NCI-H2081 (cell line): ENCODE measurements around the gene SELENOS.
A peak's percentile ranks its signal among the peaks of the same experiment; 100 is the strongest.

ENCODE experiments used
- DNase-seq, 2 experiments: peaks; one replicate each; lab custom pipeline; 2025; lab: John Stamatoyannopoulos, UW

SELENOS gene

DNA sequence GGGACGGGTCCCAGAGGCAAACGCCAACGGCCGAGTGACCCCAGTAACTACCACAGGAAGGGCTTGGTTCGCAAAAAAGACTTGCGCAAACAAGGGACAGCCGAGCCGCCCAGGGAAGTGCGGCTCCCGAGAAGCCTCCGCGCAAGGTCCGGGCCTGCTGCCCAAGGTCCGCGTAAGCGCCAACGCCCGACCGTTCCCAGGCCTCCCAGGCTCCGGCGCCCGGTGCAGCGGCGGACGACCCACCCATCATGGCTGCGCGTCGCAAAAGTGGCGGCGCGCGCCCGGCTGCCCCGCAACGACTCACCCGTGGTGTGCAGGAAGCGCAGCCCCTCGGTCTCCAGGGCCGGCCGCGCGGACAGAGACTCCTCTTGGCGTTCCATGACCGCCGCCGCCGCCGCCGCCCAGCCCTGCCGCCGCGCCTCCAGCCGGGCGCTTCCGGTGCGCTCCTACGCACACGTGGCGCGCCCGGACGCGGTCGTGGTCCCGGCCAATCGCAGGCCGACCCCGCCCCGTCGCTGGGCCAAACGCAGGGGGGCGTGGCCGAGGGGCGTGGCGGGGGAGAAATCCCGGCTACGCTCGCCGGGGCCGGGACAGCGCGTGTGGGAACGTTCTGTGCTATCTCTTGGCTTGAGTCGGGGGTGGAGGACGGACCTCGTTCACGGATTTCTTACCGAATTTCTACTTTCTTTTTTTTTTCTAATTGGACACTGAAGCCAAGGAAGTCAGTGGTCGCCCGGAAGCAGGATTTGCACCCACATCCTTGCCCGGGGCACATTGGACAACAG lies at the start of gene SELENOS:
TSS of gene SELENOS (minus strand) at position 448 of the 785 bp plus-strand sequence. CDS start at position 380, 68 bp downstream.
- peak; percentile 86 to 89 for DNase-seq

DNA sequence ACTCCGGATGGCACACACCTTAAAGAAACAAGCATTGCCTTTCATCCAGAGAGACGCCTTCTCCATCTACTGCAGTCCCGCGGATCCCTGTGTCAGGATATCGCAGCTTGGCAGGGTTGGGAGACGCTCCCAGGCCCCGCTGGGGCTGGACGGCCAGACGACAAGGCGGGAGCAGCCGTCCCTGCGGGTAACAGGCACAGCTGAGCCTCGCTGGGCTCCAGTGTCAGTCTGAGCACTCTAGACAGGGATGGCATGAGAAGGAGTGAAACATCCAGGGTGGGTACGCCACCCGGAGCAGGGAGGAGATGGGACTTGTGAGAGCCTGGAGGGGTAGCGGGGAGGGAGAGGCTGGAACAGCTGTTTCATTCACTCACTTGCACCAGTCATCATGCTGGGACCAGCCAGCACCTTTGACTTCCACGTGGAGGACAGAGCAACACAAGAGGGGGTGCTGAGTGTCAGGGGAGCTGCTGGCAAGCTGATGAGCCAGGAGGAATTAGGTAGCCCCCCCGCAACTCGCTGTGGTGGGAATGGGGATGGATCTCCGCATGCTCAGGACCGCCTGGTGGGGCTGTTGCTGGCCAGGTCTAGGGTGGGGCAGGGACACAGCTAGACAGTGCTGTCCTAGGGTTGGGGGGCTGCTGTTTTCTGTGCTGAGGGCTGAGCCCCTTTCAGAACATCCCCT lies 49.3 kb upstream of the SELENOS start:
- no peak for DNase-seq

DNA sequence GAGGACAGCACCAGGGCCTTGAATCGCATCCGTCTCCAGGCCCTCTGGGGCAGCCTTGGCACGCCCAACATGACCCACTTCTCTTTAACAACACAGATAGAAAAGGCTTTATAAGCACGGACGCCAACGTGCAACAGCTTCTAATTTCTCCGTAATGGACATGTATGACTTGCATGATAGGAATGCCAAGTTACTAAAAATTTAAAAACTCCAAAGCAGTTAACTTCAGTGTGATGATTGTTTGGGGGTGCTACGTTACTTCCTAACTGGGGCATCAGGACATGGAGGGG lies 48.7 kb upstream of the SELENOS start:
- DNase-seq, result no peak

DNA sequence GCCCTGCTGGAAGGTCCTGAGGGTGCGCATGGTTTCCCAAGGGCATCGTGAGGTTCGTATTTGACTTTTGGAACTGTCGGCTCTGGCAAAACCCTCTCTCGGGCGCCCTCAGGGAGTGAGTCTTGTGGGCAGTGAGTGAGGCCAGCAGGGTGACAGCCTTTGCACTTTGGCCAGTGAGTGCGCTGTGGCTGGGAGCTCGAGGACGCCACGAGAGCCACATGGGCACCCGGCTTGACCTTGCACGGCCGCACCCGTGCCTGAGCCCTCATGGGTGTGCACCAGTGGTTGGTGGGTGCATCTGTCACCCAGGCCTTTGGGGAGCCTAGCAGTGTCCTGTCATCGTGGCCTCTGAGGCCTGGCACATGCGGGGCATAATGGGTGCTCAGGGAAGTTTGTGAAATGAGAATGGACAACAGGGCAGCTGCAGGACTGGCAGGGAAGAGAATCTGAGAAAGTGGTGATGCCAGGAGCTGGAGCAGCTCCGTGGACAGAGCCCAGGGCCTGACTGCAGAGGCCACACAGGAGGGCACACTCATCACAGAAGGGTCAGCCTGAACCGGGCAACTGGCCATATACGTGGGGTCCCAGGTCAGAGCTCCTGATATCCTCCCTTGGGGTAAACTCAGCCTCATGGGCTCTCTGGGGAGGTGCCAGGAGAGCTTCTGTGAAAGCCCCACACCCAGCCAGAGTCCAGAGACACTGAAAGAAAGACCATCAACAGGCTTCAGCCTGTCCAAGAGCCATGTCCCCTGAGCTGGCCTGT lies 48.2 kb upstream of the SELENOS start:
- DNase-seq, result no peak

DNA sequence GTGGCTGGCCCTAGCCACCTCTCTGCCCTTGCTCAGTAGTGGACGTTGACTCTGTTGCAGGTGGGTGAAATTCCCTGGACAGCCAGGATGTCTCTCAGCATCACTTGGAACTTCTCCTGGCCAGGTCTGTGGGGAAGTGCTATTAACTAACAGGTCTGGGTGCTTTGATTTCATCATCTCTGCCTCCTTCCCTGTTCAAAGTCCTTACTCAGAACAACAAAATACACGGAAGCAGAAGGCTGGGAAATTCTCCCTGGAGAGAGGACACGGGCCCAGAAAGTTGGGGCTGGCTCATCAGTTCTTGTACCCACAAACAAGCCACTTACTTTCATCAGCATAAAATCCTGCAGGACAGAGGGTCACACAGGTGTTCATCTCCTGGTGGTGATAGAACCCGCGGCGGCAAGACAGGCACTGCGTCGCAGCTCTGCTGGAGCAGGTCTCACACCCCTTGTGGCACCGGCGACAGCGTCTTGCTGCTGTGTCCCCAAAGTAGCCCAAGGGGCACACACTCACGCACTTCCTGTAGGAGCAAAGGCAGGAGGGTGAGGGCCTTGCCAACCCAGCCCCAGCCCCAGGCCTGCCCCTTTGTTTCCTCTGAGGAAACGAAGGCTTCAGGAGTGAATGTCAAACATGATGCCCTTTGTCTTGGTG lies 47.4 kb upstream of the SELENOS start:
- no peak for DNase-seq

DNA sequence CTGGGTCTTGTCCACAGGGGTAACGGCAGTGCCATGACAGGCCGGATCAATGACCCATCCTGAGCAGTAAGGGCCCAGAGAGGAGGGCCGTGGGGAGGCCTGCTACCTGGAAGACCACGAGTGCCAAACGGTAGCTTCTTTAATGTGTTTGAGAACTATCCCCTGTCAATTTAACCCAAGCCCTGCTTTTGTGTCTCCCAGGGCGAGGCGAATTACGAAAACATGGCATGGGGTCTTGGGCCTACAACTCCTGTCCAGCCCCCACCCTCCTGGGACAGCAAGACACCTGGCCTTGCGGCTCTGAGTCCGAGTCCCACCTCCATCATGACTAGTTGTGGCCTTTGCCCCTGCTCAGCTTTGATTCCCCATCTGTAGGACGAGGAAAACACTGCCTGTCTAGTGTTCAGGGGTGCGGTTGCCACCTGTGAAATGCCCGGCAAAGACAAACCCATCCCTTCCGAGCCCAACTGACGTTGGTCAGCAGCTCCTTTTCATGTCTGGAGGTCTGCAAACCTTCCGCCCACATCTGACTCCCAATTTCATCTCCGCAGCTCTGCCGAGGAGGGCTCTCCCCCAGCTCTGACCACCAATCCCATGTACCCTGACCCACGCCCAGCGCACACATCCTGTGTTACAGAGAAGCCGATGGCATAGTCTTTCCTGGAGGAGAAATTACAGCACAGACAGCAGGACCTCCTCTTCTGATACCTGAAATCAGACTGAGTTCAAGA lies 46.7 kb upstream of the SELENOS start:
- no peak for DNase-seq

DNA sequence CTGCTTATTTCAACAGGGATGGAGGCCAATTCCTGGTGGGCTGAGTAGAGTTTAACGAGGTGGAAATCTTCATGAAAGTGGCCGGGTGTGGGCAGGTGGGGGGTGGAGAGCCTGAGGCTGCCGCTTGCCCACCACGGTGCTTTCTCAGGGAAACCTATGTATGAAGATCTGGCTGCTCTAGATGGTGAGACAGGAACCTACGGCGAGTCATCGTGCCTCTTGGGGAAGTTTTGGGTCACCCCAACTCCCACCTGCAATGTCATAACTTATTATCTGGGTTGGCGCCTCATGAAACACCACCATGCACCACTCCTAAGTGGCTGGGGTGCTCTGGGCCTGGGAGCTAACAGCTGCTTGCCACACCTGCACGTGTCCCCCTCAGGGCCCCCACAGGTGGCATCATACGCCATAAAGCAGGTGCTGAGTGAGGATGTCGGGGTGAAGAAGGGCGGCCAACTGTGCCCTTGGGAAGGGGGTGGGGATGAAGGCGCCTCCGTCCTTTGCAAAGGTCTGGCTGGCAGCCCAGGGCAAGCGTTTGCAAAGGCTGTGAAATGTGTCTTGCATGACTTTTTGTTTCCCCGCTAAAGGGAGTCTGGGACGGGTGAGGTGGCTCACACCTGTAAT lies 45.7 kb upstream of the SELENOS start:
- DNase-seq, result no peak

DNA sequence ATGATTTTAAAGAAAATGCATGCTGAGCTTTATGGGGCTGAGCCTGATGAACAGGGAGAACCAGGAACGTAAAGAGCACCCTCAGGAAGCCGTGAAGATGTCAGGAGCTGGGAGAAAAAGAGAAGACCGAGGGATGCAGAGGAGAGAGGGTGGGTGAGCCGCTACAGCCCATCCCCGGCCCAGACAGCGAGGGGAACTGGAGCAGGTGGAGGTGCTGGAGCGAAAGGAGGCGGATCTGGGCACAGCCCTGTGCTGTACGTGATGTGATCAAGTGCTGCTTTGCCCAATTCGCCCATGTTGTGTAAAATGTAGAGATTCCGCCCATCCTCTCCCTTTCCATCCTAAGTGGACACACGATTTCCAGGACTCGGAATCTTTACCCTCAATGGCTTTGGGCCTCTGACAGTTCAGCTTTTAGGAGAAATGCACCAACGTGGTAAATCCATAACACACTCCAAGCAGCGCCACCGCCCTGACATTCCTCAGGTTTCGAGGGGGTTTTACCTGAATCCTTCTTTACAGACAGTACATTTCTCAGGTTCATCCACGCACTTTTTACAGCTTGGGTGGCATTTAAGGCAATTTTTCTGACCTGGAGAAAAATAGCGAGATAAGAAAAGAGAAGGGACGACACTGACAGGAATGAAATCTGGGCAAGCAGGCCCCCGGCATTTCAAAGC lies 44.9 kb upstream of the SELENOS start:
- DNase-seq, result no peak

DNA sequence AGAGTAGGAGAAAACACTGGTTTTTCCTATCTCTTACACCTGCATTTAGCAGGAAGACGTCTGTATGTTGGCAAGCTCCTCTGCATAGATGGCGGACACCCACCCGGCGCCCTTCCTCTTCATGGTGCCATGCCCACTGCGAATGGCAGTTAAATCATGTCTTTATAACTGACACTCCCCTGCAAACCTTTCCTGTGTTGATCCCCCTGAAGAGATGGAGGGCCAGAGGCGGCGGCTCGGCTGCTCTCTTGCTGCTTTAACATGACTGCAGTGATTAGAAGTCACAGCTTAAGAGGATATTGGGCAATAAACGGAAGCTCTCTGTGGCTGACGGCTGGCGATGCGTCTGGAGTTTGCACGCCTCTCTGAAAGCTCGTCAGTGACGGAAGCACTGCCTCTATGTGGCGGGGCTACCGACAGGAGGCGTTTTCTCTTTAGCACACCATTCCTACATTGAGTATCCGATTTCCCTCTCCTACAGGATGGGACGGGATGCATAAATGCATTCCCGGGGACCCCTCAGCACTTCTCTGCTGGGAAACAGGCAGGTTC lies 43.3 kb upstream of the SELENOS start:
- no peak for DNase-seq

DNA sequence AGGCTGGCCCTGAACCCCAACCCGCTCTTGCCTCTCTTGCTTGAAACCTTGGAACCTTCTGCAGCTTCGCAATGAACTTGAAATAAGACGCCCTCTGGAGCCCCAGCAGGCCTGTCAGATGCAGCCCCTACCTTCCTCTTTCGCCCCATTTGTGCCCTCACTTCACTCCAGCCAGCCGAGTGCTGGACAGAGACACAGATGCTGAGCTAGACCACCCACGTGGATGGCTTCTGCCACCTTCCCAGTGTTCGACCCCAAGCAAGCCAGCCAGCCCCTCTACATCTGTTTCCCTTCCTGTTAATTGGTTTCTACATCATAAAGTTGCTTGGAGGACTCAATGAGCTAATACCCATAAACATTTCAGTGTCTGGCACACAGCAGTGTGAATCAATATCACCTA lies 41.6 kb upstream of the SELENOS start:
- DNase-seq, result no peak

- no peak for DNase-seq
These were observed 41.0 kb upstream of the SELENOS start for GRCh38 chr15:101318147-101318819.

GRCh38 chr15:101317336-101317872 lies 40.1 kb upstream of the SELENOS start:
- no peak for DNase-seq

DNA sequence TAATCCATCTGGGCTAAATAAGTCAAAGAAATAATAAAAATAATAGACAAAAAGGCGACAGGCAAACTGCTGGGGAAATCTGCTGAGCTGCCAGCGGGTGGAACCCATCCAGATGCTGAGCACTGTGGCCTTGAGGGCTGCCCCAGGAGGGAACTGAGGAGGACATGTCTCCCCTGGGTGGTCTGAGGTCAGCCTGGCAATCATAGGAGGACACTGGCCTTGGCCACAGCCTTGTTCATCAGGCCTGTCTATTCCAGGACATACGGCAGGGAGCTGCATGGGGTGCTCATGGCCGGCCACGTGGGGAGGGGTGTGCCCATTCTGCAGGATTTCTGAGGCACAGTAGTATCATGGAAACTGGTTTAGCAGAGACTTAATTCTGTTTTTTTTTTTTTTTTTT lies 39.2 kb upstream of the SELENOS start:
- DNase-seq, result no peak

- DNase-seq, result no peak
These were observed 38.5 kb upstream of the SELENOS start for GRCh38 chr15:101315736-101316135.

- DNase-seq, result no peak
These were observed 37.2 kb upstream of the SELENOS start for GRCh38 chr15:101314336-101315125.

DNA sequence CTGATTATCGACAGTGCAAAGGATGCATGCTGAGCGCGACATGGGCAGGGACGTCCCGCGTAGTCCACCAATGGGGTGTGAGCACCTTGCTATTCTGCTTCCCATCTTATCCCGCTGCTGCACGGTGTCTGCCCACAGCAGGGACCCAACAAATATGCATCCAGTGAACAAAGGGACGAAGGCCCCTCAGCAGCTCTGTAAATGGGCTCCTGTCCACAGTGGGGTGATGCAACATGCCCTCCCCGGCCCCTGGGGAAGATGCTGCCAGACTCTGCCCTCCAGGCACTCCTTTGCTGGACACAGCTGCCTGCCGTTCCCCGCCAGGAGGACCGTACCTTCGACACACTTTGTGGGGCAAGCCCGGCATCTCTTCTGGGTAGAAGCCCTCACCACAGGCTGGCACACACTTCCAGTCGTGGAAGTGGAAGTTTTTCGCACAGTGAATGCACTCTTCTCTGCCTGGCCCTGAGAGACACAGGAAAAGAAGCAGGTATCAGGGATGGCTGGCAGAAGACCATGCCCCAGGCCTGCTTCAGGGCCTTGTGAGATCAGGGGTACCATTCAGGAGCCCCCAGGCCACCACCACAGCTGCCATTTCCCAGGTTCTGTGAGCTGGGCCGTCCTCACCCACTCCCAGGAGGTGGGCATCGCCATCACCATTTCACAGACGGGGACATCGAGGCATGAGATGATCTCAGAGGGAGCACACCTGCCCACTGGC lies 35.9 kb upstream of the SELENOS start:
- DNase-seq, result no peak

DNA sequence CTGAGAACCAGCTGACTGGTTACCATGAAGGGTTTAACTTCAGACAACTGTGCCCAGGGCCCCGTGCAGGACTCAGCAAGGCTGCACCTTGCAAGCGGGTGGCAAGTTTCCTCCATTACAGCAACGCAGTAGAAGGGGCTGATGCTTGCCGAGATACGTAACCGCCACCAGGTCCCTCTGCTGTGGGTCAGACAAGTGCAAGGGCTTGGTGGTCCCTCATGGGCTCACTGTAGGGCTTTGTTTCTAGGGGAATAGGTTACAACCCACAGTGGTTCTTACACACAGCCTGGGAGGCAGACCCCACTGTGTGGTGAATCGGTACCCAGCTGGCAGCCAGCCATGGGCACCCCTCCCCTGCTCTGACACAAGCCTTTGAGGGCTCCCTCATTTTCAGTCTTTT lies 33.2 kb upstream of the SELENOS start:
- no peak for DNase-seq

DNA sequence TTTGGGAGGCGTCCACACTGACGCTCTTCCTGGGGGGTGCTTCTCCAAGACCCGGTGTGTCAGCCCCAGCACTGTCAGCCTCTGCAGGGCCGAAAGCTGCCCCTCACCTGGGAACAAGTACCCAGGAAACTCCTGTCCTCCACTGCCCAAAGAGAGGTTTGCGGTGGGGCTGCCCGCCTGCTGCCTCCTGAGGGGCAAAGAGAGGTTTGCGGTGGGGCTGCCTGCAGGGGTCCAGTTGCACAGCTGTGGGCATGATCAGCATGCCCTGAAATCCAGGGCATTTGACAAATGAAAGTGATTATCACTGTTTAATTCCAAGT lies 32.8 kb upstream of the SELENOS start:
- no peak for DNase-seq
